SK-N-MC (cell line): Measurements from ENCODE around the gene GGCX.

Source experiments
- EZH2 ChIP-seq: fragments of 200-600 bp; sonication (generic); IDR thresholded peaks from one replicate; pipeline ENCODE4 v1.6.1; 2017; ENCODE audit warnings: antibody characterized with exemption
- POLR2AphosphoS5 ChIP-seq: IDR thresholded peaks from 2 replicates; pipeline ENCODE4 v1.6.1; 2012; ENCODE audit warnings: mild to moderate bottlenecking, low read depth, low read length, borderline replicate concordance

- TF ChIP-seq EZH2, result no peak
- TF ChIP-seq POLR2AphosphoS5, result peak; percentile 61
Measured at GRCh38 chr2:85547859-85548607, 13.3 kb downstream of the GGCX start.
